Esophagus squamous epithelium (tissue), 4 donors: ENCODE measurements around the gene PKHD1.

Source experiments
- CTCF ChIP-seq, 6 experiments: fragments of 450-650 bp in 4 of 6; fragments of 200-600 bp in 2 of 6; sonication (generic) in 2 of 6; IDR thresholded peaks; one replicate each; pipeline ENCODE4 v1.5.1; 2016 to 2019; ENCODE audit warnings: antibody characterized with exemption in 6 of 6, mild to moderate bottlenecking in 4 of 6, moderate library complexity in 4 of 6
- POLR2A ChIP-seq, 4 donors: fragments of 450-650 bp; IDR thresholded peaks; one replicate each; pipeline ENCODE4 v1.6.1; 2017; ENCODE audit warnings: antibody characterized with exemption in 4 of 4, mild to moderate bottlenecking in 4 of 4, moderate library complexity in 3 of 4

- TF ChIP-seq CTCF (IDR thresholded peaks at IDR 0.05) (no peak), POLR2A (IDR thresholded peaks at IDR 0.05) (no peak)
Observed at GRCh38 chr6:51574040-51574439, 513.4 kb downstream of the PKHD1 start.
